HG03378 (cell line): ENCODE measurements around the gene CEP128.

ENCODE experiments used
- ATAC-seq: cut with Tn5 transposase; IDR thresholded peaks from one replicate; pipeline ENCODE4 v1.9.1; 2021; ENCODE audit warnings: mild to moderate bottlenecking, moderate library complexity; ENCODE audit not compliant: unreplicated experiment

CEP128 gene

GRCh38 chr14:80941241-80942185 is at the start of gene CEP128:
Gene CEP128, minus strand, starts transcription at chr14:80941738.
- ATAC-seq = peak; percentile 94

DNA sequence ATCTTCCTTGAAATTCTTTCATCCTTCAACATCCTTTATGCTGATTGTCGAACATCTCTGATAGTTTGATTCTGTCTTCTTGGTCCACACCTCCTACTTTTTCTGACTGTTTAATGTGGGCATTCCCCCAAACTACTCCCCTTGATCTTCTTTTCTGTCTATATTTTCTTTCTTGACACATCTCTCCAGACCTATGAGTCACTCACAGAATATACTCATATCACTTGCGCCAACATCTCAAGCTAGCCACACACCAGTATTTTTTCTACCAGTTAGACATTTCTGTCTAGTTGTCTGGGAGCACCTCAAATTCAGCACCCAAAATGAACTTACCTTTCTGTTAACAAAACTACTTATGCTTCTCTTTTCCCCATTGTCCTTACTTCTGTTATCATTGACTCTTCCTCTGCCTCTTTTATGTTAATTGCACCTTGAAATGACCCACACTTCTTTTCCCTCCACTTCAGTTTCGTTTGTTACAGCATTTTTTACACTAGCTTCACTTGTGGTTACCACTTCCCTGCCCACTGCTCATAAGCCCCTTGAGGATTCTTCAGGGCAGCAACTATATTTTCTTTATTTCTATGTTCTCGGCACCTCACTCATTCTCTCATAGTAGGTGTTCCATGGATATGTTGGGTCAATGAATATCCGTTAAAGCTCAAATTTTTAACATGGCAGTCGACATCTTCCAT is 47.3 kb upstream of the CEP128 start:
- ATAC-seq = peak; percentile 76

DNA sequence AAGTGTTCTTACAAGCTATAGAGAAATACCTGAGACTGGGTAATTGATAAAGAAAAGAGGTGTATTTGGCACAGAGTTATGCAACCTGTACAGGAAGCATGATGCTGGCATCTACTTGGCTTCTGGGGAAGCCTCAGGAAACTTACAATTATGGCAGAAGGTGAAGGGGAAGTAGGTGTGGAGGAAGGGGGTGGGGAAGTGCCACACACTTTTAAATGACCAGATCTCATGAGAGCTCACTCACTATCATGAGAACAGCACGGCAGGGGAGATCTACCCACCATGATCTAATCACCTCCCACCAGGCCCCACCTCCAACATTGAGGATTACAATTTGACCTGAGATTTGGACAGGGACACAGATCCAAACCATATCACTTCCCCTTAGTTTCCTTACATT is 46.7 kb upstream of the CEP128 start:
- ATAC-seq = no peak

GRCh38 chr14:80987235-80988032 is 45.9 kb upstream of the CEP128 start:
- peak; percentile 81 for ATAC-seq

- no peak for ATAC-seq
These were observed 41.2 kb upstream of the CEP128 start for GRCh38 chr14:80982711-80983110.

DNA sequence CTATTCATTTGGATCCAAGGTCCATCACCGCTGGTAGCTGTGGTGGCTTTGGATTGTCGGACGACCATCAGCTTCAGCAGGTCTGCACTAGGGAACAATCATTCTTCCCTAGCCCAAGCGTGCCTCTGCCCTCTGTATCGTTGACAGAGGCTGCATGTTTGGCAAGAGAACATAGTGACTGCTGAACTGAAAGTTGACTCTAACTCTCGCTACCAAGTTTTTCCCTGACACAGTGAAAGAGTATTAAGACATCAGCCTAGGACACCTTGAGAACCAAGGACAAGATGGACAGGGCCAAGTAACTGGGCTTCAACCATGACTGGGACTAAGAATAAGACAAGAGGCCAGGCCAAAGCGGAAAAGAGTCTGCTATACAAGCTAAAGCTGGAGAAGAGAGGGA is 40.1 kb upstream of the CEP128 start:
- no peak for ATAC-seq

- no peak for ATAC-seq
These were observed 39.6 kb upstream of the CEP128 start for GRCh38 chr14:80981156-80981555.

DNA sequence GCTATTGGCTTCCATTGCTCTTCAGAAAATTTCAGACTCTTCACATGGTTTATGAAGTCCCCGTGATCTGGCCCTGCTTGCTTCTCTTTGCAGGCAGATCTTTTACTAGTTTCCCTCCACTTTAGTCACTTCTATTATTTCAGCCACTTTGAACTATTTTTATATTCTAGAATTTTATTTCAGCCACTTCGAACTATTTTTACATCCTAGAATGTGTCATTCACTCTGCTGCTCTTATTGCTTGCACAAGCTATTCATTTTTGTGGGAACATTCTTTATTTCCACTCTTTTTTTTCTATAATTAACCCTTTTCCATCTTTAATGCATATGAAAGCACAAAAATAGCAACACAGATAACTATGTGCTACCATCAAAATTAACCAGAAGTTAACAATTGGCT is 38.4 kb upstream of the CEP128 start:
- ATAC-seq = no peak

DNA sequence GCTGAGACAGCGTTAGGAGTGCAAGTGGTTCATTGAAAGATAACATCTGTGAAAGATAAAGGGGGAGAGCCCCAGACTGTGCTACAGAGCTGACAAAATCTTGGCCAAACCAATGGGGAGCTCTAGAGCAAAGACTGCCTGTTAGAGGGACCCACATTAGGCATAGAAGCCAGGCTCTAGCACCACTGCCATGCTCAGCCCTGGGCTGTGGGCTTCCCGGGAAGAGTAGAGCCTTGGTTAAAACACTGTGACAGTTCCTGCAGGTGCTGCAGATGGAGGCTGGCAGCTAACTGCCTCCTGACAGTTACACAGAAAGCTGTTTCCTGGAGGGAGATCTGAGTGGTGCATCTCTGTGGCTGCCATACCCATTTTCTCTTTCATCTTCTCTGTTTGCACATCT is 36.9 kb upstream of the CEP128 start:
- ATAC-seq = no peak

- peak; percentile 64 for ATAC-seq
These were observed 35.7 kb upstream of the CEP128 start for GRCh38 chr14:80977221-80977620.

- no peak for ATAC-seq
These were observed 33.1 kb upstream of the CEP128 start for GRCh38 chr14:80974679-80975078.

- ATAC-seq = no peak
These were observed 32.5 kb upstream of the CEP128 start for GRCh38 chr14:80973931-80974641.

GRCh38 chr14:80965037-80965436 is 23.5 kb upstream of the CEP128 start:
- ATAC-seq = no peak

- ATAC-seq = peak; percentile 98
These were observed 18.0 kb upstream of the CEP128 start for GRCh38 chr14:80959496-80959895.

DNA sequence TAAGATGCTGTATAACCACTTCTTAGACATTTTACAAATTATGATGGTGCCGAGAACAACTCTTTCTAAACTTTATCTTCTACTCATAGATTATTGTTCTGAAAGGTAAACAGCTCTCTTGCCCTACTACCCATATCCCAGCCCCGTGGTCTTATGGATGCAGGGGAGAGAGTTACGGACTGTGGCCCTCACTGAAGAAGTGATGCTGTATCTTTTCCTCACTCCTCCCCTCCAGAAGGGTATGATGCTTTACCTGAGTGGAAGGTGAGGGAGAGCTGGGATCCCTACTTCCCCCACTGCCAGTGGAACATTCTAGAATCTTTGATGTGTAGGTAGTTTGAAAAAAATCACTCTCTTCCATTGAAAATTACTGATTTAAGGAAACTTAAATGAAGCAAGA is 17.4 kb upstream of the CEP128 start:
- no peak for ATAC-seq

- no peak for ATAC-seq
These were observed 16.7 kb upstream of the CEP128 start for GRCh38 chr14:80958226-80958625.

GRCh38 chr14:80957613-80958012 is 16.1 kb upstream of the CEP128 start:
- no peak for ATAC-seq

DNA sequence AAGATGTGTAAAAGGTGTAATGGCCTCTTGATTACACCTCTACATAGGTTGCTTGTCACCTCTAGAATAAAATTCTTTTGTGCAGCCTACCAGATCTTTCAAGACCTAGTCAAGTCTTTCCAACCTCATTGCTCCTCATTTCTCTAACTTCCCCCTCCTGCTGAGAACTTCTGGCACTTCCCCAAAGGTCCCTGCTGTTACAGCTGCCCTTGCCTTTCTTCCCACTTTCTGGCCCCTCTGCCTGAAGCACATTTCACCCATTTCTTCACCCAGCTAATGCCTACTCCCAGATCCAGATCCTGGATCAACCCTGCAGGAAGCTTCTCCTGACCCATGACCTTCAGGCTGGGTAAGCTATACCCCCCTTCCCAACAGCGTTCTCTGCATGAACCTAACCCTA is 15.4 kb upstream of the CEP128 start:
- no peak for ATAC-seq

- no peak for ATAC-seq
These were observed 14.6 kb upstream of the CEP128 start for GRCh38 chr14:80956102-80956501.

- no peak for ATAC-seq
These were observed 13.9 kb upstream of the CEP128 start, which contains the start of gene TSHR for GRCh38 chr14:80955416-80955941. Gene TSHR, plus strand, starts transcription at chr14:80955621. Its CDS starts 60 bp downstream, at chr14:80955681.
